Ishikawa (cell line): ENCODE measurements around the gene RABAC1.

Experiments
- CREB1 ChIP-seq: IDR thresholded peaks from 2 replicates; pipeline ENCODE4 v1.6.1; 2012; ENCODE audit warnings: low read depth
- EGR1 ChIP-seq: IDR thresholded peaks from 2 replicates; pipeline ENCODE4 v1.6.1; 2012
- EP300 ChIP-seq: IDR thresholded peaks from 2 replicates; pipeline ENCODE4 v1.6.1; 2012; ENCODE audit warnings: borderline replicate concordance
- NFIC ChIP-seq: IDR thresholded peaks from 2 replicates; pipeline ENCODE4 v1.6.1; 2012
- RAD21 ChIP-seq: IDR thresholded peaks from 2 replicates; pipeline ENCODE4 v1.6.1; 2012; ENCODE audit warnings: low read depth
- TAF1 ChIP-seq: IDR thresholded peaks from 2 replicates; pipeline ENCODE4 v1.6.1; 2012; ENCODE audit warnings: low read depth, mild to moderate bottlenecking
- TEAD4 ChIP-seq: IDR thresholded peaks from 2 replicates; pipeline ENCODE4 v1.6.1; 2012
- YY1 ChIP-seq: IDR thresholded peaks from 2 replicates; pipeline ENCODE4 v1.6.1; 2012; ENCODE audit warnings: low read depth
- TF ChIP-seq, protein P1 (sequence below): IDR thresholded peaks from 2 replicates; pipeline ENCODE4 v1.6.1; 2012; ENCODE audit warnings: low read depth, mild to moderate bottlenecking
- TF ChIP-seq, protein P2 (sequence below): IDR thresholded peaks from 2 replicates; pipeline ENCODE4 v1.6.1; 2012

DNA sequence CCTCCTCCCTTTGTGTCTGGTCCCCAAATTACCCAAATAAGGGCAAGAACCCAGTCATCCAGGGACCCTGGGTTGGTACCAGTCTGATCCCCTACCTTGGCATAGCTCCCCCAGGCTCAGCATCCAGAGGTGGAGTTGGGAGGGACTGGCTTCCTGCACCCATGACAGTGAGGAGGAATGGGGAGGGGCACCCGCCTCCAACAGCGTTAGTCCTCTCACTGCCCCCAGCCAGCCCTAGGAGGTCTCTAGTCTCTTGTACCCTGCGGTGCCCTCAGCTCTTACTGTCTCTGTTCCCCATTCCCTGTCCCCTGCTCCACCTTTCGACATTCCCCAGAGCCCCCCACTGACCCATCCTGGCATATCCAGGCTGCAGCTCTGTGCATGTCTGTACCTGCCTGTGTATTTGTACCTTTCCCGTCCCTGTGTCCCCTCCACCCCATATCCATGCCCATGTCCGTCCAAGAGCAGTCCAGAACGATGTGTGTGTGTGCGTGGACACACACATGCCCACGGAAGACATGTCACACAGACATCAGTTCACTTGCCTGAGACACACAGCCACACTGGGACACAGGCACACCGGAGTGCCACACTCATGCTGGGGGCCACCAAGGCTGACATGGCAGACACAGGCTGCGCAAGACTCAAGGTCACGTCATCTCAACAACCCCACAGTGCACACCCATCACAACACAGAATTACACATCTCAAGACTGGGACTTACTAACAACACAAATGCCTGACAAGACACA, 48.7 kb downstream of the RABAC1 start:
- TF ChIP-seq EP300 (no peak), CREB1 (no peak), TAF1 (no peak), TEAD4 (no peak), YY1 (no peak), NFIC (no peak), EGR1 (no peak), RAD21 (no peak)
- TF ChIP-seq, protein P1, sequence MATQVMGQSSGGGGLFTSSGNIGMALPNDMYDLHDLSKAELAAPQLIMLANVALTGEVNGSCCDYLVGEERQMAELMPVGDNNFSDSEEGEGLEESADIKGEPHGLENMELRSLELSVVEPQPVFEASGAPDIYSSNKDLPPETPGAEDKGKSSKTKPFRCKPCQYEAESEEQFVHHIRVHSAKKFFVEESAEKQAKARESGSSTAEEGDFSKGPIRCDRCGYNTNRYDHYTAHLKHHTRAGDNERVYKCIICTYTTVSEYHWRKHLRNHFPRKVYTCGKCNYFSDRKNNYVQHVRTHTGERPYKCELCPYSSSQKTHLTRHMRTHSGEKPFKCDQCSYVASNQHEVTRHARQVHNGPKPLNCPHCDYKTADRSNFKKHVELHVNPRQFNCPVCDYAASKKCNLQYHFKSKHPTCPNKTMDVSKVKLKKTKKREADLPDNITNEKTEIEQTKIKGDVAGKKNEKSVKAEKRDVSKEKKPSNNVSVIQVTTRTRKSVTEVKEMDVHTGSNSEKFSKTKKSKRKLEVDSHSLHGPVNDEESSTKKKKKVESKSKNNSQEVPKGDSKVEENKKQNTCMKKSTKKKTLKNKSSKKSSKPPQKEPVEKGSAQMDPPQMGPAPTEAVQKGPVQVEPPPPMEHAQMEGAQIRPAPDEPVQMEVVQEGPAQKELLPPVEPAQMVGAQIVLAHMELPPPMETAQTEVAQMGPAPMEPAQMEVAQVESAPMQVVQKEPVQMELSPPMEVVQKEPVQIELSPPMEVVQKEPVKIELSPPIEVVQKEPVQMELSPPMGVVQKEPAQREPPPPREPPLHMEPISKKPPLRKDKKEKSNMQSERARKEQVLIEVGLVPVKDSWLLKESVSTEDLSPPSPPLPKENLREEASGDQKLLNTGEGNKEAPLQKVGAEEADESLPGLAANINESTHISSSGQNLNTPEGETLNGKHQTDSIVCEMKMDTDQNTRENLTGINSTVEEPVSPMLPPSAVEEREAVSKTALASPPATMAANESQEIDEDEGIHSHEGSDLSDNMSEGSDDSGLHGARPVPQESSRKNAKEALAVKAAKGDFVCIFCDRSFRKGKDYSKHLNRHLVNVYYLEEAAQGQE = no peak
- TF ChIP-seq, protein P2, sequence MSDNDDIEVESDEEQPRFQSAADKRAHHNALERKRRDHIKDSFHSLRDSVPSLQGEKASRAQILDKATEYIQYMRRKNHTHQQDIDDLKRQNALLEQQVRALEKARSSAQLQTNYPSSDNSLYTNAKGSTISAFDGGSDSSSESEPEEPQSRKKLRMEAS = no peak
